GM21447 (cell line): ENCODE measurements around the gene ELL2.

Experiments
- ATAC-seq: cut with Tn5 transposase; IDR thresholded peaks from one replicate; pipeline ENCODE4 v1.9.1; 2021; ENCODE audit not compliant: unreplicated experiment

Gene ELL2

DNA sequence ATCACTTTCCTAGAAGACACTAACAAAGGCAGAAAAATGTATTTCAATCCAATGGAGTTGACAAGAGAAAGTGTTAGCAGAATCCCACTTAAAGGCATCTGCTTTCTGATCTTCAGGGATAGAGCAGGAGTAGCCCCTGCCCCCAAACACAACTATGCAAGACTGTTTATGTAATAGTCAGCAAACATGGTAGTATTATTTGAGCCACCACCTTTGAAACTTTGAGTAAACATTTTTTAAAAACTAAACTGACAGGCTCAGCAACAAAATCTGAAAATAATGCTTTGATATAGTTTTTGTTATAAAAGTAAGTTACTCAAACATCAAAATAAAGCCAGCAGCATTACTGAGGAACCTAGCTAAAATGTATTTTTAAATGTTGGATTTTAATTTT, 4.8 kb downstream of the ELL2 start:
- ATAC-seq, result no peak

DNA sequence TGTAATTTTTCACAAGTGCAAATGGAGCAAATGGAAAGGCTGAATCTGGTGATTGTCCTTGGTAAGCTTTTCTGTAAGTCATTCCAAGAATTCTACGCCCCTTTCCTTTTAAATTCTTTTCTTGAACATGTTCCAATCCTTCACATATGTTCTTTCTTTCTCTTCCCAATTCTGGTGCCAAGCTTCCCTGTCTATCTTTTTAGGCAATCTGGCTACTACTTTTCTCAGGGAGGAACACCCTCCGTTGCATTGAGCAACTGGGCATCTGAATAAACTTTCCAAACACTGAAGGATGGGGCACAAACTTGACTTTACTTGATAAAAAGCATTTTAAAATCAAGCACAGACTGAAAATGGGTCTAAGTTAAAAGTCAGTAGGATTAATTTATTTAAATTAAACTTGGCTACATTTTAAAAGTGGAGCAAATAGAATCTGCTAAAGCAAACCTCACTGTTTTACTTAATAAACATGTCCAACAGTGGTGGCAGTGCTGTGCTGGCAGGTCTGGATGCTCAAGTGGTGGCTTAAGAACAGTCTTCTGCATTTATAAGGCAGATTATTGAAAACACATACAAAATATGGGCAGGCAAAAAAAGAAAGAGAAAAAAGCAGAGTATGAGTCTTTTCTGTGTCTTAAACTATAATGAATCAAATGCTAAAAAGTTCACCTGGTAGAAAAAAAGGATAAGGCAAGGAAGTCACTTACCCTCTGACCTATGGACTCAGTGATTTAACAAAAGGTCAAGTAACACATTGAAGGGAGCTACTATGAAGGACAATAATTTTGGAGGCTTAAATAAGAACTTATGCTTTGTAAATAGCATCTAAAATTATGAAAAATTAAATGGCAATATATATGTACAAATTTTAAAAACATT, 5.4 kb downstream of the ELL2 start:
- ATAC-seq, result no peak

DNA sequence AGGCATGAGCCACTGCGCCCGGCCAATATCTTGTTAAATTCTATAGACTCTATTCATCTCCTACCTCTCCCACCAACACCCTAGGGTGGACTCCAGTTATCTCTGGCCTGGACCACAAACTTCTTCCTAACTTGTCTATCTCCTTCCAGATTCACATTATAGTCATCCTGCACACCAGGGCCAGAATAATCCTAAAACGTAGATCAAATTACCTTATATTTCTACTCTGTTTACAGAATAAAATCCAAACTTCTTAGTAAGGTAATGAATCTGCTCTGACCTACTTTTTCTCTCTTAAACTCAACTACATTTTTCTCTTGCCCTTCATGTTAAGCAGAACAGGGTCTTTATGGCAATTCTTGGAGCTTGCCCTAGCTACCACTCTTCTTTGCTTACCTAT, 6.9 kb downstream of the ELL2 start:
- ATAC-seq, result no peak

DNA sequence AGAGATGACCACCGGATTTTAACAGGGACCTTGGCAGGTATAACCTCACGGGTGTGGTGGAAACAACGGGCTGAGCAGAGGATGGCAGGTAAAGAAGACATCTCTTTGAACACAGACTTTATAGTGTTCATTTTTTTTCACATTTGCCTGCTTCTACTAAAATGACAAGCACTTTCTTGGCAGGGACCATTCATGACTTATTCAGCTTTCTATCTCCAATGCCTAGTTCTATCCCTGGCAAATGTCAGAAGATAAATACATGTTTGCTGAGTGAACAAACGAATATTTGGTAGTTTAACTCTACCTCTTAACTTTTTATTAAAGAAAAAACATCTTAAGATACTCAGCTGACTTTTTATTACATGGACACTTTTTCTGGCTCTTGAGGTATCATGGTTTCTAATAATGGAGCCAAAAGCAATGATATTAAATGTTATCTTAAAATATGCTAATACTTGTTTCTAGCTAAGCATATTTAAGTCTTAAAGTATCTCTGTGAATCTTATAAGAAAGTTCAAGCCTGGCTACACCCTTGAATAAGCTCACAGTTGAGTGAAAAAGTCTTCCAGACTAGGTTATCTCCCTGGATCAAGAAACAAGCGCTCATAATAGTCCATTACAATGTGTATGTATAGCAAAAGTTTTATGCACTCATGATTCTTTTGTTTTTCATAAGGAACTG, 8.5 kb downstream of the ELL2 start:
- ATAC-seq, result no peak

DNA sequence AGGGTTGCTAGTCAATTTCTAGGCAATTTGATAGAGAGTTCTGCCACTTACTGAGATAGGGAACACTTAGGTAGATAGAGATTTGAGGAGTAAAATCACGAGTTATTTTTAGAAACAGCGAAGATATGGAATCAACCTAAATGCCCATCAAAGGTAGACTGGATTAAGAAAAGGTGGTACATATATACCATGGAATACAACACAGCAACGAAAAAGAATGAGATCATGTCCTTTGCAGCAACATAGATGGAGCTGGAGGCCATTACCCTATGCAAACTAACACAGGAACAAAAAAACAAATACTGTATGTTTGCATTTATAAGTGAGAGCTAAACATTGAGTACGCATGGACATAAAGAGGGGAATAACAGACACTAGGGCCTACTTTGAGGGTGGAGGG, 9.7 kb downstream of the ELL2 start:
- ATAC-seq, result no peak

DNA sequence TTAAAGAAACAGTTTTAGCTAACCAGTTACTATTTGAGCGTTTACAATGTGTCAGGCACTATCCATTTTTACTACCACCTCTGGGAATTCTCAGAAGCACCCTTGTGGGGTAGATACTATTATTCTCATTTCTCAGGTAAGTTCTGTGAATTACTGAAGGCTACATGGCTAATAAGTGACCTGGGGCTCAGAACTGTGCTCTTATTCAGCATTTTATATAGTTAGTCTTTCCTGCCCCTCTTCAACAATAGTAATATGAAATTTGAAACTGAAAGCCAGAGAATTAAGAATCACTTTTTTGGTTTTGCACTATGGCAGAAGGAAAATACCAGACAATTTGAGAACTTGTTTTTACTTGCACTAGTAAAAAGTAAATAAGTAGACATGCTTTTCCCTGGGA, 11.8 kb downstream of the ELL2 start:
- peak; percentile 91 for ATAC-seq

DNA sequence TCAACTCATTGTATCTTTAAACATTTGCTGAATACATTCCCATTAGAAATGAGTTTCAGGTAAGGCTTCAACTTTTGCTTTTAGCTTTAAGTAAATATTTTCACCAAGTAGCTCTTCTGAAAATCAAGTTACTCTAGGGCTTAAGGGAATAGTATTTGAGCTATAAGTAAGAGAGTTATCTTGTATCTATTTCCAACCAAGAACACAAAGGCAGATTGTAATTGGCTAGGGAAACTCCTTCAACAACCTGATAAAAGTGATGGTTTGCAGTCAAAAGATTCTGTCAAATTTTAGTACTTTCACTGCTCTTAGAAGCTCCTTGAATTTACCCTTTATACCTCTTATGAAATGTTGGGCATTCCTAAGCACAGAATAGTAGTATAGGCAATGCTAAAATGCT, 13.0 kb downstream of the ELL2 start:
- ATAC-seq, result no peak

DNA sequence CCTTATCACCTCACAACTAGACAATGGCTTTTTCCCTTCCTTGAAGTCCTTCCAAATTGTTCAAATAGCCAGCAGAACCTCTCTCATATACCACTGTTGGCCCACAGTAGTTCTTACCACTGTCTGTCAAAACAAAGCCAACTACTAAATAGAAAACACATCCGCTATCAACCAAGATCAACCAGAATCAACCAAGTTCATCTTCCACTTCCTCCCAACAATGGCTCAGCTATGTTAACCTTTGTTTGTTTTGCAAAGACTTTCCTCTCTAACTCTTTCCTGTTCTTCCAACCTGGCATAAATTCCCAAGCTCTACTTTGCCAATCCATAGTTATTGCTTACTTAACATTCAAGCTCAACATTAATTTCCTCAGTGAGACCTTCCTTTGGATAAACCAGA, 15.2 kb downstream of the ELL2 start:
- no peak for ATAC-seq

DNA sequence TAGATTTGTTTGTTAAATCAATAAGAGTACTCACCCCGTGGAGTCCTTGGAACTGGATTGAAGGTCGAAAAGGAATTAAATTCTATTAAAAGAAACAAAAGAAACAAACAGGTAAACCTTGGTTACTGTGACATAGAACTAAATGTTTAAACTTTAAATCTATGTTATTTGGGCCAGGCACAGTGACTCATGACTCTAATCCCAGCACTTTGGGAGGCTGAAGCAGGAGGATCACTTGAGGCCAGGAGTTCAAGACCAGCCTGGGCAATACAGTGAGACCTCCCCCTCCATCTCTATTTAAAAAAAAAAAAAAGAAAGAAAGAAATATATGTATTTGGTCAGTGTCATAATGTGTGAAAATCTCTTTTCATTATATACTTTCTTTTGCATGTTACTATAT, 18.7 kb downstream of the ELL2 start:
- ATAC-seq, result no peak

DNA sequence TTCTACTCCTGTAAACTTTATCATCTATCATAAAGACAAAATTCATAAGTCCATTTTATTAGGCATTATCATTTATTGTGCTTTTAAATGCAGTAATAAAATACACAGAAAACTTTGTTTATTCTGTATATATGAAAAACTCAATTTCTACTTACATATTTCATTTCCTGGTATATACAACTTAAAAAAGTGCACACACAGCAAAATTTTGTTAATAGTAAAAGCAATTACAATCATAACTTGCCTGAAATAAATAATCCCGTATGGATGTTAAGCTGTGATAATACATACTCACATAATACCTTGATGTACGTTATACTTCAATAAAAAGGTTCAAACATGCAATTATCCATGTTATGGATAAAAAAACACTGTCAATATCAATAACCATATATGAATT, 19.2 kb downstream of the ELL2 start:
- ATAC-seq, result no peak

DNA sequence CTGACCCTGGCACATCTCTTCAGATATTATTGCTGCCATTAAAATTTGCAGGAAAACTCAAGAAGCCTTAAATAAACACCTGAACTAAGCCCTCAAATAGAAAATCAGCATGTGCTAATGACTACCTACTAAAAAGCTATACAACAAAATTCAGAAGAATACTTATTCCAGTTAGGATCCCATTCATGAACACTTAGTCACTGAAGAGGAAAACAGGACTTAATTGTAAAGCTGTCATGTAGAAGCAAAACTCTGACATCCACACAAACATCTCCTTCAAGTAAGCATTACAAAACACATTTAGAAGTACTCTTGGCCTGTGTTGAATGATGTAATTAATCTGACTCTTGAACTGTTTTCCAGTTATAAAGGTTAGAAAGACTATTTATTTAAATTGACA, 19.9 kb downstream of the ELL2 start:
- ATAC-seq, result no peak

DNA sequence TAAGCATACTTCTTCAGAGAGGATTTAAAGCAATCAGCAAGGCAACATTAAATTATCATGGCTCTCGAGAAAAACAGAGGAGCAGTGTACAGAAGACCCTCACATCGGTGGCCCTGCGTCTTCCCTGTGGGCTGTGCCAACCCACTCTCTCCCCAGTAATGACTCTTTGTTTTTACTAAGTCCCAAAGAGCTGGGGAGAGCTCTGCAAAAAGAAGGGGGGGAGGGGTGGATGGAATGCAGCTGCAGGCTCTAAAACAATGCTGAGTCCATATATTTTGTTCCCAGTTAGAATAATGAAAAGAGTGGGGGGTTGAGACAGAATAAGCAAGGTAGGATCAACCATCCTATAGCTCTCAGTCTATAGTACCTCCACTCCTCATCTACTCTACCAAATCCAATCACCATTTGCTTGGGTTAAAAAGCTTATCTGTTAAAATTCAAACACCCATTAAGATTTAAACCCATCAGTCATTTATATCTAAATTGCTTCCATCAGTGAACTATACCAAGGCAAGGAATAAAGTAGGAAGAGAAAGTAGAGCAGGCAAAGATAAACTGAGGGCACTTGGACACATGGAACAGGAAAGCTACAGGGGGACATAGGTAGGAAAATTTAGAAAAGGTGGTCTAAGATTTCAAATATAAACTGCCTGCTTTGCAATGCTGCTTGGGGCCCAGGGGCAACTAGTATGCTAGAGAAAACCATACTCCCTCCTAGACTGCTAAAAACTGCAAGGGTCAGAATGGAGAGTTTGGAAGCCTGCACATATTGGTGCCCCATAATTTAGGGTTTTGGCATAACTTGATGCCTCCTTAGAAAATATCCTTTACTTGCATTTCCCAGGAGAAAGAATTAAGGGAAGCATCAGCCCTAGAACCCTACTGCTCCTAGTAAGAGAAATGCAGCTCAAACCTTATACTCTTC, 20.6 kb downstream of the ELL2 start:
- ATAC-seq, result no peak

DNA sequence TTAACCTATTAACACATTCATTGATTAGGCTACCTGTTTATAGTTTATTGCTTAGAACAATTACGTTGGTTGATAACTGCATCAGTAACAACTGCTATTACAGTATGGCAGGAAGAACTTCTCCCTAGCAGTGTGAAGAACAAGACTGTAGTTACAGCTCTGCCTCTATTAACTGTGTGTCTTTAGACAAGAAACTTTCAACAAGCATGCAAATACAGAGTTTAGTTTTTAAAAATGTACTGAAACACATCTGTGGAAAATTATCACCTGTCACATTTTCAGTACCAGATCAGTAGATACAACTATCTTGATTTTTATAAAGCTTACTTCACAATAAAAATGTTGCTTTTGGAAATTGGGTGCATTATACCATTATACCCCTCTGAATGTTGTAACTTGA, 22.2 kb downstream of the ELL2 start:
- ATAC-seq, result peak; percentile 68

DNA sequence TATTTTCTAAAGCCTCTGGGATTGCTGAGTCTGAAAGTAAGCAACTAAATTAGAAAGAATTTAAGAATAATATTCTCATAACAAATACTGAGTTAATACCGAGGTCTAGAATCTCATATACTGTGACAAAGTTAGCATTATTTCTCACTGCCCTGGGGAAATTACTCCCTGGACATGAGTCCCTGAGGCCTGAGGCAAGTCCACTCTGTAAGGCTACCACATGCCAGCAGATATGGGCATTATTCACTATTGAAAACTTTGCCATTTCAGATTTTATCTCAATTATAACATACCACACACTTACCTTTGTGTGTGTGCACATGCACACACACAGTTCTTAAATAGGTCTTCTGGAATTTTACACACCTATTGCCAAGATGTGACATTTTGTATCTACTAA, 22.9 kb downstream of the ELL2 start:
- no peak for ATAC-seq

DNA sequence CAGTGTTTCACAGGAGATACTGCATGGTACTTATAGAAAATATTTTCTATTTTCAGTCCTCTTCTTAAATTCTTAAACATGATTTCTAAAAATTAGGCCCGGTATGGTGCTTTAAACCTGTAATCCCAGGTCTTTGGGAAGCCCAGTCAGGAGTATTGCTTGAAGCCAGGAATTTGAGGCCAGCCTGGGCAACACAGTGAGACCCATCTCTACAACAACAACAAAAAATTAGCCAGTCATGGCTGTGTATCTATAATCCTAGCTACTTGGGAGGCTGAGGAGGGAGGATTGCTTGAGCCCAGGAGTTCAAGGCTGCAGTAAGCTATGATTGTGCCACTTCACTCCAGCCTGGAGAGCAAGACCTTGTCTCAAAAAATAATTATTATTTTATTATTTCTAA, 23.3 kb downstream of the ELL2 start:
- ATAC-seq, result no peak

DNA sequence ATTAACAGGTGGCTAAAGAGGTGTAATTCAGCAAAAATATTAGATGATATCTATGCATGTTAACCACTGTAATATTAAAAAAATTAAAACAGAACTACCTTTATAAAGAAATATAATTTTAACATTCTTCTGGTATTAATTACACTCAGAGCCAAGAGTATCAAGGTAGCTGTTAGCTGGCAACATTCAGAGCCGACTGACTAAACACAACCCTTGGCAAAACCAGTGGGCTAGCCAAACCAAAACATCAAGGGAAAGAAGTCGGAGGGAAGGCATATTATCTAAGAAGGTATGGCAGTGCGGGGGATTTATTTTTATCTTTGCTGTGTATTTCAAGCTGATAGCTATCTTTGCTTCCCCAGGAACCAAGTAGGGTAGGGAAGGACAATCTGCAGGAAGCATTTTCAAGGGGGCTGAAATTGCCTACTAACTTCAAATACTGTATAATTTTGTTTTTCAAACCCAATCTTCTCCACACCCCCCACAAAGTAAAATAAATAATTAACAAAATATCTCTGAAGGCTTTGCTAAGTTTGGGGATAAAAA, 24.0 kb downstream of the ELL2 start:
- no peak for ATAC-seq

DNA sequence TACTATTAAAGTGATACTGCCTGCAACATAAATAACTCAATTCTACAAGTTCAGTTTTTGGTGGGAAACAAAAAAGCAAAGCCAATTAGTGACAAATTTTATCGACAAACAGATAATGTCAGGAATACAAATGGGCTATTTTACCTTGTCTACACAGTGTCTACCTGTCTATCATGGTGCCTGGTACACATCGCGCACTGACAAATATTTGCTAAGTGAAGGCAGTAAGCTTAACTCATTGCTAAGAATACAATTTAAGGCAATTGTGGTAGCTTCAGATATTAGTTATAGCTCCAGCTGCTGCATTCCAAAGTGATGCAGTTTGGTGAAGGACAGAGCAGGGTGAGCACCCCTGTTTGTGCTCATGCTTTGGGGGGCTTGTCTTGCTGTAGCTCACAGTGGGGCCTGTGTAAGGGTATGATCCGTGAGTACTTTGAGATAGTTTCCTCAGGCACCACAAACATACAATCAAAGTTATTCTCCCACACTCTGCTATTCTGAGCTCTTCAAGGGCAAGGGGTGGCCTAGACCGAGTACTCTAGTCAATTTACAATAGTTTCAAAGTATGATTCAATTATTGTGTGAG, 24.7 kb downstream of the ELL2 start:
- no peak for ATAC-seq

DNA sequence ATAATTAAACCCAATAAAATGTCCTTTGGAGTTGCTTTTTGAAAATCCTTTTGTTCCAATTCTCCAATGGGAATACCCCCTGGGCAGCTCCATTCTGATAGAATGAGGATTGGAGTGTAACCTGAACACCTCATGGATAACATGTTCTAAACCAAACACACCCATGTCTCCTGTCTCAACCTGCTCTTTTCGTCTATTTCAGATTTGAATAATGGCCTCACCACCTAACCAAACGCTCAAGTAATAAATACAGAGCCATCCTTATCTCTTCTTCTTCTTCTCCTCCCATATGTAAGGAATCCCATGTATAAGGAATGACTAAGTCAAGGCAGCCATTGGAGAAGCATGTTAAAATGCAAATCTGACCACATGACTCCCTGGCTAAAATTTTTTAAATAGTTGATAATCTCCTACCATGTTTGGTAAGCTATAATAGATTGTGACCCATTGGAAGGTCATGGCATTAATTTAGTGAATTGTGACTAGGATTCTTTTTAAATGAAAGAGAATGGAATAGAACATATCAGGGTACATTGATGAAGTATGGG, 26.0 kb downstream of the ELL2 start:
- no peak for ATAC-seq

DNA sequence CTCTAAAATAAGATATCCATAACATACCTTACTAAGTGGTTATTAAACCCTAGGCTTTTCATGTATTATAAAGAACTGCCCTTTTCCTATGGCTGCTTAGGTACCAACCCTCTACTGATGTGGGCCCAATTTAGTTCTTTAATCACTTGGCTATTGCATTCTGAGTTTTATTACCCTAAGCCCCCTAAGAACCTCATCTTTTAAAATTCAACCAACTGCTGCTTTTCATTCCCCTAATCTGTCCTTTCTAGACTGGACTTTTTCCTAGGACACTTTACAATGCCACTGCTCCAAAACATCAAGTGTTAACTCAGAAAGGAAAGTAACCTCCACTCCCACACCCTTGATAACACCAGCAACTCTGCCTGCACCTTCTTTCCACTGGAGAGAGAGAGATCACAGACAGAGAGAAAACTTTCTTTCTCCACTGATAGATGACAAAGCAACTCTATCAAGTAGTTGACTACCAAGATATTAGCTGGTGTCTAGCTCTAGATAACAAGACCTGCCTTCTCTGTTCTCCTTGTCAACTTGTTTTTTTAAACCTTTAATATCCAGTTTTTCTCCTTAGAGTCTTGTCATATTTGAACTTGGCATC, 27.3 kb downstream of the ELL2 start:
- no peak for ATAC-seq

DNA sequence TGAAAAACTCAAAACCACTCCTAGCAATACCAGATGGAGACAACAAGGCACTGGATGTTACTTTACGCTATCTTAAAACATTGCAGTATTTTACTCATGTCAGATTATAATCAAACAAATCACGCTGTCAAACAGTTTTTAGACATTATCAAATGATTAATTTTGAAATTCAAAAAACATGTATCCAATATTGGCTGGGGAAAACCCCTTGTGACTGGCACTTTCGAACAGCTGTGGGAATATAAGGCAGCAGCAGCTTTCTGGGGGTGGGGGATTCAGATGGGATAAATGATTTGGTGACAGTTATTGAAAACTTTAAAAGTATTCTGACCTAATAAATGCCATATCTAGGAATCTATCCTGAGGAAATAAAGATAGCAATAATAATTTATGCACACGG, 28.7 kb downstream of the ELL2 start:
- ATAC-seq, result no peak
